ENCODE measurements around the gene INTS15.
"Not testable (repeated sequence)": the region's sequence is repeated elsewhere in the genome, so short reads cannot be mapped to it uniquely, and the experiment has no call there.

INTS15 gene

GRCh38 chr7:6577369-6578113 lies 12.3 kb upstream of the INTS15 start, which contains the start of gene ZDHHC4:
ZDHHC4 (plus strand) TSS chr7:6577454; CDS start chr7:6580562, 3,108 bp downstream.
- peak; percentile 95 for DNase-seq

GRCh38 chr7:6578114-6579084 lies 11.4 kb upstream of the INTS15 start:
- DNase-seq: no peak

DNA sequence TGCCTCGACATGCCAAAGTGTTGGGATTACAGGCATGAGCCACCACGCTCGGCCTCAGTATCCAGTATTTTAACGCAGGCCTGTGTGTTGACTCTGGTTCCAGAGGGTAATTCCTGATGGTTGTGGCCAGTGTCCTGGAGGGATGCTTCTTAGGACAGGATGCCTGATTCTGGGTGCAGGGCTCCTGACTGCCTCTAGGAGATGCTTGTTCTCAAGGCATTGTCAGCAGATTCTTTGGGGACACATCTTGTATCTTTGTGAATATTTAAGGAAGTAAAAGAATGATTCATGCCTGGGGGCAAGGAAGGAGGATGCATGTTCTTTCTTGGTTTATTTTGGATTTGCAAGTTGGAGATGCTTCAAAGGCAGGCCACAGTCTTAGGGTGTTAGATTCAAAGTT lies 10.4 kb upstream of the INTS15 start:
- DNase-seq: no peak

DNA sequence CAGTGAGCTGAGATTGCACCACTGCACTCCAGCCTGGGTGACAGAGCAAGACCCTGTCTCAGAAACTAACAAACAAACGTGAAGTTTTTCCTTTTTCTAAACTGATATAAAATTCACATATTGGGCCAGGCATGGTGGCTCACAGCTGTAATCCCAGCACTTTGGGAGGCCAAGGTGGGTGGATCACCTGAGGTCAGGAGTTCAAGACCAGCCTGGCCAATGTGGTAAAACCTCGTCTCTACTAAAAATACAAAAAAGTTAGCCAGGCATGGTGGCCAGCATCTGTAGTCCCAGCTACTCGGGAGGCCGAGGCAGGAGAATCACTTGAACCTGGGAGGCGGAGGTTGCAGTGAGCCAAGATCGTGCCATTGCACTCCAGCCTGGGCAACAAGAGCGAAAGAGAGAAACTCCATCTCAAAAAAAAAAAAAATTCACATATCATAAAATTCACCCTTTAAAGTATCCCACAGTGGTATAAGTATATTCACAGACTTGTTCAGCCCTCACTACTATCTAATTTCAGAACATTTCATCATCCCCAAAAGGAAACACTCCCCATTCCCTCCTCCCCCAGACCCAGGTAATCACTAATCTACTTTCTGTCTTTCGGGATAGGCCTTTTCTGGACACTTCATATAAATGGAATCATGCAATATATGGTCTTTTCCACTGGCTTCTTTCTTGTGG lies 3.9 kb upstream of the INTS15 start:
- DNase-seq: not testable (repeated sequence)

- DNase-seq: no peak
Observed at GRCh38 chr7:6588566-6588965, 1.3 kb upstream of the INTS15 start.

- DNase-seq: no peak
Observed at GRCh38 chr7:6589151-6589828, 531 bp upstream of the INTS15 start.

GRCh38 chr7:6590645-6591110 lies 857 bp downstream of the INTS15 start:
- DNase-seq: no peak

DNA sequence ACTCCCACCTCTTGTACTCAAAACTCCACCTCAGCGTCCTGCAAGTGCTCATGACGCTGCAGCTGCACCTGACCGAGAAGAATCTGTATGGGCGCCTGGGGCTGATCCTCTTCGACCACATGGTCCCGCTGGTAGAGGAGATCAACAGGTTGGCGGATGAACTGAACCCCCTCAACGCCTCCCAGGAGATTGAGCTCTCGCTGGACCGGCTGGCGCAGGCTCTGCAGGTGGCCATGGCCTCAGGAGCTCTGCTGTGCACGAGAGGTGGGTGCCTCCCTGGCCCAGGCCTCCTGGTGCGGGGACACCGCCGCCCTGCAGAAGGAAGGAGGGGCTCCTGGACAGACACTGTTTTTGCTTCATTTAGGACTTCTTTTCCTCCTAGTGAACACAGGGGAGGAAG lies 10.3 kb downstream of the INTS15 start:
- DNase-seq: no peak

GRCh38 chr7:6604458-6604857 lies 14.6 kb downstream of the INTS15 start:
- DNase-seq: no peak

GRCh38 chr7:6606866-6607583 lies 17.2 kb downstream of the INTS15 start:
- no peak for DNase-seq

DNA sequence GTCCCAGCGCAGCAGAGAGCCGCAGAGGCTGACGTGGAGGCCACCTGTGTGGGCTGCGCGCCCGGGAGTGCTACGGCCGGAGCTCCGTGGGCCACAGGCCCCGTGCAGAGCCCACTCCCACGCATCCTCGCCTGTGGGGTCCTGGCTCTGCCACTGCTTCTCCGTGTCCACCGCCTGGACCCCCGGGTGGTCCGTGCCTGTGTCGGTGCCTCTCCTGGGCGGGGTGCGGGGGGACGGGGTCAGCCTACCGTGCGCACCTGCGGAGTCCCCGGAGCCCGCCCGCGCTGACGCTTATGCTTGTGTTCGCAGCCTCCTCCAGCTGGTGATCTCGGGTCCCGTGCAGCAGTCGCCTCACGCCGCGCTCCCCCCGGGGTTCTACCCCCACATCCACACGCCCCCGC lies 17.8 kb downstream of the INTS15 start:
- no peak for DNase-seq

- DNase-seq: no peak
Observed at GRCh38 chr7:6608081-6608480, 18.3 kb downstream of the INTS15 start.

GRCh38 chr7:6608794-6609193 lies 19.0 kb downstream of the INTS15 start:
- no peak for DNase-seq

- DNase-seq: no peak
Observed at GRCh38 chr7:6612819-6613218, 23.0 kb downstream of the INTS15 start.

GRCh38 chr7:6613706-6614105 lies 23.9 kb downstream of the INTS15 start:
- DNase-seq: no peak

GRCh38 chr7:6614953-6615722 lies 25.3 kb downstream of the INTS15 start, which contains the start of gene ZNF853:
ZNF853 (plus strand) TSS chr7:6615610; CDS start chr7:6616175, 565 bp downstream.
- DNase-seq: no peak

DNA sequence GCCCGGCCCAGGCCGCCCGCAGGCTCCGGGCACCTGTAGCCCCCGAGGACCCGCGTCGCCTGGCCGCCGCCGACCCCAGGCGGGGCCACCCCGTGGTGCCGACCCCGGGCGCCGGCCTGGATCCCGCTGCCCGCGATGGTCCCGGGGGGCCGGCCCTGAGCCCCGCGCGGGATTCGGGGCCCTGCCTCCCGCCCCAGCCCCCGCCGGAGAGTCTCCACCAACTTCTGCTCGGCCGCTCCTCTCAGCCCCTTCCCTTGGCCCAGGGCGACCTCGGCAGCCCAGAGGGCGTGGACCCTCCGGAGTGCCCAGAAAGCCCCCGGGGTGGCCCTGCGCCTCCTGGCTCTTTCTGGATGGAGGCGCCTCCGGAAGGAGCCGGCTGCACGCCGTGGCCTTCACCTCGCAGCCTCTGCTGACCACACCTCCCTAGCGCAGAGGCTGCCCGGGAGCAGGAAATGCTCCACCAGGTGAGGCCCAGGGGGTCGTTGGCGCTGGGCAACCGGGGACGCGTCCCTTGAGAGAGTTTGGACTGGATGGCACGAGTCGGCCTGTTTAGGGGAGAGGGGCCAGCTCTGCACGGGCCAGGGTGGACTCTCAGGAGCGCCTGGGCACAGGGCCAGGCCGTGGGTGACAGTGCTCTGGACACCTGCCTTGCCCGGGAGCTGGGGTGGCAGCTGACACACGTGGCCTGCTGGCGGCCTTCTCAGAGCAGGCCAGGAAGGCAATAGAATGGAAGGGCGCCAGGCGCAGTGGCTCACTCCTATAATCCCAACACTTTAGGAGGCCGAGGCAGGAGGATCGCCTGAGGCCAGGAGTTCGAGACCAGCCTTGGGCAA lies 26.1 kb downstream of the INTS15 start:
- no peak for DNase-seq

DNA sequence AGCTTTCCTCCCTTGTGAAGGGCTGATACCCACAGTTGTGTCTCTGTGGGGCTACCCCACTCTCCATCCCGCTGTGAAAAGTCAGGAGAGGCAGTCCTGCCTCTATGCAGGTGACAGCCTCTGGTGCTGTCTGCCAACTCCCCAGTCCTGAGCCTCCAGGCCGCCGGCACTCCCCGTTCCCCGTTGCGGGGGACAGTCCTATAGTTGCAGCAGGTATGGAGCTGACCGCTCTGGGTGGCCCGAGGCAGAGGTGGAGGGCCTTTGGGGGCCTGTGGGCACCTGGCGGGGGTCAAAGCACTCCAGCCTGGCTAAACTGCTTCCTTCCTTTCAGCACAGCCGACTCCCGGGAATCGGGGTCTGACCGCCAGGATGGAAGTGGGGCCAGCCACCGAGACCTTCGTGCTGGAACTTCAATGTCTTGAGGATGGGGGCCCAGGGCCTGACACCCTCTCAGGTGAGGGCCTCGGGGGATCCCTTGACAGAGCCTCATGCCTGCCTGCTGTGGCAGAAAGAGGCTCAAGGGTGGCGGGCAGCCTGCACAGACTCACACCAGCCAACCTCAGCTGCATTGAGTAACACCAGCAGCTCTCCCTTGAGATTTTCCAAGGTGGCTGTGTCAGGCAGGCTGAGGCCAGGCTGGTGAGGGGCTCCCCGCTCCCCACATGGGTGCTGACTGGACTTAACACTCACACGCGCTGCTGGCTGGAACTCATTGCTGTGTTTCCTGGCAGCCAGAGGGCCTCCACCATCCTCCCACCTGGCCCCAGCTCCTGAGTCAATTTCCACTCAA lies 27.2 kb downstream of the INTS15 start:
- no peak for DNase-seq

DNA sequence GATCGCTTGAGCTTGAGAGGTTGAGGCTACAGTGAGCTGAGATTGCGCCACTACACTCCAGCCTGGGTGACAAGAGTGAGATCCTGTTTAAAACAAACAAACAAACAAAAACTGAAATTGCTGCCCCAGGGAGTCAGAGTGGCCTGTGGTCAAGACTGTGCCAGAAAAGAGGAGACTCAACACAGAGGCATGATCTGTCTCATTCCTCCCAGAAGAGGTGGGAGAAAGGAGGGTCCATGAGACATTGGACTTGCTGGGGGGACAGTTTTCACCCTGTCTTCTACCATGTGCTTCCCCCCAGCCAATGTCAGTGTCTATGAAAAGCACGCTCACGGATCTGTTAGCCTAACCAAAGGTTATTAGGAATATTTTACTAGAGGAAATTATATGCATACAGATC lies 28.8 kb downstream of the INTS15 start:
- DNase-seq: no peak
